Lung (tissue), 12 donors: ENCODE measurements around the gene PLIN5. TPM values are rescaled to one million over a fixed set of nuclear protein-coding genes. Genes with fewer than 3 reads are reported as not detected.

Experiments used
- ATAC-seq: fragments of 200-7000 bp; cut with Tn5 transposase; one replicate; pipeline ENCODE4 v1.9.1; 2020; ENCODE audit warnings: moderate number of reproducible peaks; ENCODE audit not compliant: insufficient read depth, low FRiP score
- DNase-seq, 3 donors: peaks; one replicate each; pipeline ENCODE4 v3.0.0-alpha.2; 2013 to 2017
- H3K27ac ChIP-seq, 2 donors: one replicate each; pipeline ENCODE4 v1.5.1; 2013; ENCODE audit warnings: mild to moderate bottlenecking in 2 of 2, moderate library complexity in 2 of 2, control low read depth in 1 of 2, inconsistent platforms in 1 of 2, low read depth in 1 of 2, low read length in 1 of 2
- H3K27me3 ChIP-seq, 3 donors: one replicate each; pipeline ENCODE4 v1.5.1; 2013; ENCODE audit warnings: low read length in 2 of 3; ENCODE audit not compliant: control insufficient read depth in 3 of 3, insufficient read depth in 3 of 3
- H3K36me3 ChIP-seq, 4 donors: one replicate each; pipeline ENCODE4 v1.5.1; 2013; ENCODE audit warnings: low read length in 4 of 4, mild to moderate bottlenecking in 1 of 4, moderate library complexity in 1 of 4; ENCODE audit not compliant: control insufficient read depth in 4 of 4, insufficient read depth in 4 of 4
- H3K4me1 ChIP-seq, 5 donors: one replicate each; pipeline ENCODE4 v1.5.1; 2013; ENCODE audit warnings: low read length in 5 of 5, mild to moderate bottlenecking in 2 of 5, moderate library complexity in 1 of 5; ENCODE audit not compliant: control insufficient read depth in 5 of 5, insufficient read depth in 5 of 5
- H3K4me3 ChIP-seq: one replicate; pipeline ENCODE4 v1.5.1; 2013; ENCODE audit warnings: mild to moderate bottlenecking, control low read depth, moderate library complexity
- H3K9ac ChIP-seq, 2 donors: one replicate each; pipeline ENCODE4 v1.5.1; 2013; ENCODE audit warnings: low read length in 2 of 2, control low read depth in 1 of 2; ENCODE audit not compliant: insufficient read depth in 1 of 2
- H3K9me3 ChIP-seq, 4 donors: one replicate each; pipeline ENCODE4 v1.5.1; 2013; ENCODE audit warnings: low read length in 3 of 4, mild to moderate bottlenecking in 1 of 4, moderate library complexity in 1 of 4; ENCODE audit not compliant: control insufficient read depth in 4 of 4, insufficient read depth in 3 of 4
- WGBS, 2 donors: extraction: QIAGEN DNeasy Blood & Tissue Kit; methylation state at CpG; one replicate each; pipeline ENCODE4 v1.1.7; 2013; 5-methylcytosine and 5-hydroxymethylcytosine counted together
- polyA plus RNA-seq, 2 donors: library from polyadenylated mRNA; stranded (reverse); fragments of 200-250 nt; gene quantifications; one replicate each; pipeline ENCODE4 v1.2.1, GENCODE V29; 2013
- total RNA-seq, 2 donors: library from RNA; depleted of rRNA in 1 of 2; stranded (reverse); fragments of >200 nt in 1 of 2; gene quantifications; one replicate each; pipeline ENCODE4 v1.2.1, GENCODE V29; 2014 to 2021
- TF ChIP-seq, protein P1 (sequence below): IDR thresholded peaks from 2 replicates; pipeline ENCODE4 v1.5.1; 2012; ENCODE audit warnings: mild to moderate bottlenecking; ENCODE audit errors: control extremely low read depth, extremely low read depth
- donor health status: control.
- donor health status: control.
- donor health status: Bipolar disorder and iron deficiency.
- donor health status: healthy.
- donor health status: DM: yes; HTN: yes; CAD: no.

The PLIN5 gene
- total and polyA plus RNA-seq, 4 donors = 7.5 to 37.3 (median 24.5) TPM

DNA sequence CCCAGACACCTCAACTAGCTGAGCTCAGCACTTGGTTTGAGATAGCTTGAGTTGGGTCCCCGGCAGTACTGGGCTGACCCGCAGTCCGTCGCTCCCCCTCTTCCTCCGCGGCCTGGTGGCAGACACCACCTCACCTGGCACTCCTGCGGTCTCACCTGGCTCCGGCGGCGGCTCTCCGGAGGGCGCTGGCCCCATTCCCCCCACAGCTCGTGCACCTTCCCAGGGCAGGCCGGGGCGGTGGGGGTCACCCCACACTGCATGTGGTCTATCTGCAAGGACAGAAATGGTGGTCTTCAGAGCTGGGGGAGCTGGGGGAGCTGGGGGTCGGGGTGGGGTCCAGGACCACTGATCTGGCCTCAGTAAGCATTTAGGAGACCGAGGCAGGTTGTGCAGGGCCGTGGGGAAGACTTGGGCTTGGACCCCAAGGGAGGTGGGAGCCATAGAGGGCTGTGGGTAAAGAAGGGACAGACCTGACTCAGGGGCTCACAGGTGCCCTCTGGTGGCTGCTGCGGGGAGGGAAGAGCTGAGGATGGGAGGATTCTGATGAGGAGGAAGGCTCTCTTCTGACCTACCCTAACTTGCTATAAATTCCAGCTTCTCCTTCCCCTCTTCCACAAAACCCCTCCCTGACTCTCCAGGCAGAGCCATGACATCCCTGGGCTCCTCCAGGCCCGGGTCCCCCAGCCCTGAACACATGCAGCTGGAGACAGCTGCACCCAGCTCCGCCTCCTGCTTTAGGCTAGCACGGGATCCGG is 10.0 kb downstream of the PLIN5 start:
- Histone ChIP-seq H3K4me1 (peaks cover 0 to 4% (median 0%) of the 10 kb centered on the region in 5 donors), H3K27me3 (no peaks in the 10 kb centered on the region), H3K27ac (no peak overlapping the region), H3K36me3 (no peaks in the 10 kb centered on the region), H3K9ac (no peak overlapping the region), H3K9me3 (no peaks in the 10 kb centered on the region), H3K4me3 (no peak overlapping the region)
- no peak for ATAC-seq
- WGBS, 2 donors = 69 to 72% methylated on average over 23 of the region's 23 CpGs
- DNase-seq = peak; percentile 30 to 40 (median 39)
- TF ChIP-seq, protein P1, sequence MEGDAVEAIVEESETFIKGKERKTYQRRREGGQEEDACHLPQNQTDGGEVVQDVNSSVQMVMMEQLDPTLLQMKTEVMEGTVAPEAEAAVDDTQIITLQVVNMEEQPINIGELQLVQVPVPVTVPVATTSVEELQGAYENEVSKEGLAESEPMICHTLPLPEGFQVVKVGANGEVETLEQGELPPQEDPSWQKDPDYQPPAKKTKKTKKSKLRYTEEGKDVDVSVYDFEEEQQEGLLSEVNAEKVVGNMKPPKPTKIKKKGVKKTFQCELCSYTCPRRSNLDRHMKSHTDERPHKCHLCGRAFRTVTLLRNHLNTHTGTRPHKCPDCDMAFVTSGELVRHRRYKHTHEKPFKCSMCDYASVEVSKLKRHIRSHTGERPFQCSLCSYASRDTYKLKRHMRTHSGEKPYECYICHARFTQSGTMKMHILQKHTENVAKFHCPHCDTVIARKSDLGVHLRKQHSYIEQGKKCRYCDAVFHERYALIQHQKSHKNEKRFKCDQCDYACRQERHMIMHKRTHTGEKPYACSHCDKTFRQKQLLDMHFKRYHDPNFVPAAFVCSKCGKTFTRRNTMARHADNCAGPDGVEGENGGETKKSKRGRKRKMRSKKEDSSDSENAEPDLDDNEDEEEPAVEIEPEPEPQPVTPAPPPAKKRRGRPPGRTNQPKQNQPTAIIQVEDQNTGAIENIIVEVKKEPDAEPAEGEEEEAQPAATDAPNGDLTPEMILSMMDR = peak; percentile 32

DNA sequence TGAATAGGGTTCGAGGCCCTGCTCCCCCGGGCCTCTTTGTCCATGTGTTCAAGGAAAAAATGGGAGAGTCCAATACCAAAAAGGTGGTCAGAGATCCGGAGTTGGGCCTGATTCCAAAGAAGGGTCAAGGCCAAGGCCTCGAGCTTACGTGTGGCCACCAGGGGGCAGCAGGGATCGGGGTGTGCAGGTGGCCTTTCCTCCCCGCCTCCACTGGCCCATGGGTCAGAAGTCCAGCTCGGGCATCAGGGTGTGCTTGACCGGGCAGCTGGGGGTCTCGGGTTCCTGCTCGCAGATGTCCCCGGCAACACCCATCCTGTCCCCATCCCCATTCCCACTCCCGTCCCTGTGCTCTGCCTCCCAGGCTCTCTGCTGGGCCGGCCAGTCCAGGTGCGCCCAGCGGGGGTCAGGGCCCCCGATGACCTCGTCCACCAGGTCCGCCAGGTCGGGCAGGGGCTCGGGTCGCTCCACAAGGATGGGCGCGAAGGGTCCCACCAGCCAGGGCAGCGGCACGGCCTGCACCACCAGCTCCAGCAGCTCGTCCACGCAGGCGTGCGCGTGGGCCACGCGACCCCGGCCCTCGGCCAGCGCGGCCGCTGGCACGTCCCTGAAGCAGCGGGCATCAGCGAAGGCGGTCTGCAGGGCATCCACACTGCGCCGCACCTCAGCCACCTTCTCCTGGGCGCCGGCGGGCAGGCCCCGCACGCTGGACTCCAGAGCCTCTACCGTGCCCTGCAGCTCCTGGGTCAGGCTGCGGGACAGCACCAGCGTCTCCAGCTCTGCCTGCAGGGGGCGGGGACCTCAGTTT is 11.5 kb downstream of the PLIN5 start:
- DNase-seq = no peak
- Histone ChIP-seq H3K27me3 (no peaks in the 10 kb centered on the region), H3K4me3 (no peak overlapping the region), H3K9ac (no peak overlapping the region), H3K4me1 (peaks cover 0 to 4% (median 0%) of the 10 kb centered on the region in 5 donors), H3K9me3 (no peaks in the 10 kb centered on the region), H3K27ac (no peak overlapping the region), H3K36me3 (no peaks in the 10 kb centered on the region)
- 77 to 79% methylated on average over 52 to 53 of the region's 53 CpGs for WGBS, 2 donors
- peak; percentile 42 for ATAC-seq
- TF ChIP-seq, protein P1 = peak; percentile 23

DNA sequence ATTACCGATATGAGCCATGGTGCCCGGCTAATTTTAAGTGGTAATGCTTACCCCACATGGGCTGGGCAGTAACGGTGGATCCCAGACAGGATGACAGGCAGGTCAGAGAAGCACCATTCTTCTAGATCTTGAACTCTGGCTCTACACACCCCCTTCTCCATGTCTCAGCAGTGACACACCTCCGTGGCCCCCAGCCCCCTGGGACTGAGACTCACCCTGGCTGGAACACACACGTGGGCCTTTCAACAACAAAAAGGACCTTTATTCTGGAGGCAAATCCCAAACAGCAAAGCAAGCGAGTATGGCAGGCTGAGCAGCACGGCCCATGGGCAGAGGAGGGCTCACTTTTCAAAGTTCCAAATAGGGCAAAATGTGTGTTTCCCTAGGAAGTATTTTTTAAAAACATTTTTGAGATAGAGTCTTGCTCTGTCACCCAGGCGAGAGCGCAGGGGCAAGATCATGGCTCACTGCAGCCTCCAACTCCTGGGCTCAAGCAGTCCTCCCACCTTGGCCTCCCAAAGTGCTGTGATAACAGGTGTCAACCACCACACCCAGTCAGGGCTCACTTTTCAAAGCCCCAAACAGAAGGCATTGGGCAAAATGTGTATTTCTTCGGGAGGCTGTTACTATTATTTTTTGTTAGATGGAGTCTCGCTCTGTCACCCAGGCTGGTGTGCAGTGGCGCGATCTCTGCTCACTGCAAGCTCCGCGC is 12.6 kb downstream of the PLIN5 start:
- ATAC-seq = no peak
- no peak overlapping the region for H3K9ac ChIP-seq
- H3K27ac ChIP-seq = no peak overlapping the region
- H3K4me1 ChIP-seq = peaks cover 0 to 4% (median 0%) of the 10 kb centered on the region in 5 donors
- WGBS, 2 donors = 90 to 94% methylated on average over 15 of the region's 15 CpGs
- DNase-seq = no peak
- H3K36me3 ChIP-seq = no peaks in the 10 kb centered on the region
- TF ChIP-seq, protein P1 = no peak
- H3K27me3 ChIP-seq = no peaks in the 10 kb centered on the region
- no peaks in the 10 kb centered on the region for H3K9me3 ChIP-seq
- H3K4me3 ChIP-seq = no peak overlapping the region
